ENCODE measurements around the gene DNAH10.
"Not testable (repeated sequence)": the region's sequence is repeated elsewhere in the genome, so short reads cannot be mapped to it uniquely, and the experiment has no call there.

The DNAH10 gene

GRCh38 chr12:123782997-123783792, 21.1 kb downstream of the DNAH10 start:
- DNase-seq (ENCODE audit: low spot score), result no peak
- TF ChIP-seq CTCF (IDR thresholded peaks at IDR 0.05; ENCODE audit: borderline replicate concordance, control extremely low read depth, extremely low read depth, insufficient read depth, missing control alignments), result no peak
- in situ Hi-C loops (cut with MboI; ENCODE audit: low sequenced_read_pairs, unreplicated experiment), result no loop called here

GRCh38 chr12:123787466-123787865, 25.4 kb downstream of the DNAH10 start:
- DNase-seq (ENCODE audit: low spot score), result no peak
- in situ Hi-C loops (cut with MboI; ENCODE audit: low sequenced_read_pairs, unreplicated experiment), result no loop called here
- no peak for TF ChIP-seq CTCF (IDR thresholded peaks at IDR 0.05; ENCODE audit: borderline replicate concordance, control extremely low read depth, extremely low read depth, insufficient read depth, missing control alignments)

- TF ChIP-seq CTCF (IDR thresholded peaks at IDR 0.05; ENCODE audit: borderline replicate concordance, control extremely low read depth, extremely low read depth, insufficient read depth, missing control alignments), result no peak
- DNase-seq (ENCODE audit: low spot score), result no peak
- in situ Hi-C loops (cut with MboI; ENCODE audit: low sequenced_read_pairs, unreplicated experiment), result no loop called here
Observed at GRCh38 chr12:123788541-123788940, 26.4 kb downstream of the DNAH10 start.

- DNase-seq (ENCODE audit: low spot score); in situ Hi-C loops (cut with MboI; ENCODE audit: low sequenced_read_pairs, unreplicated experiment): not testable (repeated sequence)
Observed at GRCh38 chr12:123789422-123789821, 27.3 kb downstream of the DNAH10 start.

GRCh38 chr12:123790905-123791467, 28.9 kb downstream of the DNAH10 start:
- DNase-seq (ENCODE audit: low spot score), result no peak
- no peak for TF ChIP-seq CTCF (IDR thresholded peaks at IDR 0.05; ENCODE audit: borderline replicate concordance, control extremely low read depth, extremely low read depth, insufficient read depth, missing control alignments)
- in situ Hi-C loops (cut with MboI; ENCODE audit: low sequenced_read_pairs, unreplicated experiment), result no loop called here

- no peak for DNase-seq (ENCODE audit: low spot score)
- TF ChIP-seq CTCF (IDR thresholded peaks at IDR 0.05; ENCODE audit: borderline replicate concordance, control extremely low read depth, extremely low read depth, insufficient read depth, missing control alignments), result no peak
- in situ Hi-C loops (cut with MboI; ENCODE audit: low sequenced_read_pairs, unreplicated experiment), result no loop called here
Observed at GRCh38 chr12:123794027-123794426, 31.9 kb downstream of the DNAH10 start.

- in situ Hi-C loops (cut with MboI; ENCODE audit: low sequenced_read_pairs, unreplicated experiment), result no loop called here
- no peak for DNase-seq (ENCODE audit: low spot score)
- no peak for TF ChIP-seq CTCF (IDR thresholded peaks at IDR 0.05; ENCODE audit: borderline replicate concordance, control extremely low read depth, extremely low read depth, insufficient read depth, missing control alignments)
Observed at GRCh38 chr12:123798518-123798917, 36.4 kb downstream of the DNAH10 start.

Measured in GM13976 (cell line).